Testis (tissue), 2 donors: ENCODE data around the gene RSKR.

ENCODE experiments used
- CTCF ChIP-seq, 3 experiments: fragments of 450-650 bp in 2 of 3; fragments of 200-600 bp in 1 of 3; sonication (generic) in 1 of 3; IDR thresholded peaks; one replicate each; pipeline ENCODE4 v1.5.1; 2016 to 2019; ENCODE audit warnings: antibody characterized with exemption in 3 of 3, mild to moderate bottlenecking in 2 of 3, moderate library complexity in 1 of 3
- POLR2A ChIP-seq: fragments of 450-650 bp; IDR thresholded peaks from one replicate; pipeline ENCODE4 v1.6.1; 2017; ENCODE audit warnings: antibody characterized with exemption, mild to moderate bottlenecking, moderate library complexity

DNA sequence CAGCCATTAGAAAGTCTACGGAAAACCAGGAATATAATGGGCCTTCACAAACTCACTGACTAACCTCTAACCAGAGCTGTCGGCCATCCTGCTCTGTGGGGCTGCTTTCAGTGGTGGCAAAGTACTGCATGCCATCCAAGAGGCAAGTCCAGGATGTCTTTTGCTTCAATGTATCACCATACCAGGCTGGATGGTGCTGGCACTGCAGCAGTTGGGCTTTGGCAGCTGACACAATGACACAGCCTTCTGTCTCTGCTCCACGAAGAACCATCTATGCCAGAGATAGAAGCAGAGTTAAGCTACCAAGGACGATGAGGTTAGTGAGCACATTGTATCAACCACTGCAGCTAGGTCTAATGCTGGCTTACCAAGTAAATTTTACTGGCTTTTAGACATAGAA is 9.7 kb upstream of the RSKR start:
- no peak for TF ChIP-seq CTCF (IDR thresholded peaks at IDR 0.05)
- TF ChIP-seq POLR2A = no peak
